HG02870 (cell line): Measurements from ENCODE around the gene WDR81.

Experiments used
- ATAC-seq: cut with Tn5 transposase; IDR thresholded peaks from one replicate; pipeline ENCODE4 v1.9.1; 2021; ENCODE audit warnings: mild to moderate bottlenecking, moderate library complexity; ENCODE audit not compliant: unreplicated experiment

Gene WDR81

DNA sequence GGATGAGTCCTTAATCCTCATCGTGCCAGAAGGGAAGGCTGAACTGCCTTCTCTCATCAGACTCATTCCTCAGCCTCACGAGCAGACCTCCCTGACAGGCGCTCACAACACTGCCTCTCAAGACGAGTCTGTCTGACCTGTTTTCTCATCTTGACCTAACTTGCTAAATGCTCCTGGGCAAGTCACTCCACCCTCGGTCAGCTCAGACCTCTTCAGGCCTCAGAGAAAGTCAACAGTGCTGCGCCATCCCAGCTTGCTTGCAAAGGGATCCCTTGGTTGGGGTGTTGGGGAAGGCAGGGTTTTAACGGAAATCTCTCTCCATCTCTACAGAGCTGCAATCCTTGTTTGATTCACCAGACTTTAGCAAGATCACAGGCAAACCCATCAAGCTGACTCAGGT is 52.4 kb downstream of the WDR81 start:
- no peak for ATAC-seq

DNA sequence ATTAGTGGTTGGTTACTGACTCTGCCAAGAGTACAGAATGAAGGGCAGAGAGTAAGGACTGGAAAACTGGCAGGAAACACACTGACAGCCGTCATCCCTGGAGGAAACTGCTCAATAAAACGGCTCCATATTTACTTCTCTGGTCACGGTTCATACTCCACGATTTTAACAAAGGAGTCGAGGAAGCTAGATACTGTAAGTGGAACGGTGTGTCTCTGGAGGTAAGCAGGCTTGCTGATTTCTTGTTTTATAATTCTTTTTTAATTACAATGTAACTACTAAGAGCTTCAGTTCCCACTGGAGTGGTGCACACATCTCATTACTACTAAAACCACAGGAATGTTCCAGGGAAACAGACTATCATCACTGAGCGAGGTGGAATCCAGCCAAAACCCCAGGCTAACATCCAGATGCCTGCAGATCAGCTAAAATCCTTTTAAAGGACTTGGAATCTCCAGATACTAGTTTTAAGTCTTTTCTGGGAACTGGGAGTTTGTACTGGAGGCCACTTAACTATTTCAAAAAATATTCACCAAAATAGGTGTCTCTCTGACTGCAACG is 55.1 kb downstream of the WDR81 start:
- no peak for ATAC-seq

DNA sequence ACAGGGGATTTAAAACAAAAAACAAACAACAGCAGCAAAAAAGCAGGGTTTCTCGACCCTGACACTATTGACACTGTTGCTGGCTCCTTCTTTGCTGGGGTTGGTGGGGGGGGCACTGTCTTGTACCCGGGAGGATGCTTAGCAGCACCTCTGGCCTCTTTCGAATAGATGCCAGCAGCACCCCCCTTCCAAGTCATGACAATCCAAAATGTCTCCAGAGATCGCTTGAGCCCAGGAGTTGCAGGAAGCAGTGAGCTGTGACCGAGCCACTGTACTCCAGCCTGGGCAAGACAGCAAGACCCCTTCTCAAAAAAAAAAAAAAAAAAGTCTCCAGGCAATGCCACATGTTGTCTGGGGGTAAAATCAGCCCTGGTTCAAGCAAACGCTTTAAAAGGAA is 57.7 kb downstream of the WDR81 start:
- no peak for ATAC-seq

GRCh38 chr17:1783271-1783670 is 58.8 kb downstream of the WDR81 start:
- no peak for ATAC-seq

- no peak for ATAC-seq
These were observed 59.5 kb downstream of the WDR81 start for GRCh38 chr17:1783834-1784611.

DNA sequence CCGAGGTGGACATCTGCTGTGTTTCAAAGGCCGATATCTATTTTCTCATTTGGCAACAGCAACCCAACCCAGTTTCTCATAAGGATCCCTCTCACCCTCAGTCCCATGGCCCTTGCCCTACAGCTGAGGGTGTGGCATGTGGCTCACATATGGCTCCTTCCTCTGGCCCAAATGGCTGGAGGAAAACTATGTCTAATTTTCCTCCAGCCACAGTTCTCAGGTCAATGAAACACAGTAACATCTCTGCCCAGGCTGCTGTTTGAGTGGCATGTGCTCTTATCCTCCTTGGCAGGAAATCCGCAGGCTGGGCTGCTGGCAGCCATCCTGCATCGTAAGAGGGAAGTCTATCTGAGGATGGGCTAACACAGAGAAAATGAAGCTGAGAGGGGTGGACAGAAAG is 61.4 kb downstream of the WDR81 start:
- no peak for ATAC-seq

- ATAC-seq: no peak
These were observed 62.2 kb downstream of the WDR81 start for GRCh38 chr17:1786708-1787107.

GRCh38 chr17:1787301-1787902 is 62.9 kb downstream of the WDR81 start:
- no peak for ATAC-seq
